Upper lobe of left lung (tissue), 6 donors: Measurements from ENCODE around the gene SERPINB8. TPM values are rescaled to one million over a fixed set of nuclear protein-coding genes. Genes with fewer than 3 reads are reported as not detected.

Experiments used
- ATAC-seq, 2 donors: fragments of 200-7000 bp; cut with Tn5 transposase; one replicate each; pipeline ENCODE4 v1.9.1; 2022; ENCODE audit warnings: mild to moderate bottlenecking in 2 of 2, moderate library complexity in 2 of 2; ENCODE audit not compliant: low FRiP score in 2 of 2
- DNase-seq, 2 donors: peaks; one replicate each; pipeline ENCODE4 v3.0.0-alpha.2; 2019 to 2020
- H3K27ac ChIP-seq, 4 donors: fragments of 200-600 bp; sonication (generic); one replicate each; pipeline ENCODE4 v1.5.1; 2016 to 2019
- H3K27me3 ChIP-seq, 4 donors: fragments of 200-600 bp; sonication (generic); one replicate each; pipeline ENCODE4 v1.5.1; 2017 to 2019
- H3K36me3 ChIP-seq, 4 donors: fragments of 200-600 bp; sonication (generic); one replicate each; pipeline ENCODE4 v1.5.1; 2016 to 2019
- H3K4me1 ChIP-seq, 4 donors: fragments of 200-600 bp; sonication (generic); one replicate each; pipeline ENCODE4 v1.5.1; 2018 to 2019
- H3K4me3 ChIP-seq, 4 donors: fragments of 200-600 bp; sonication (generic); one replicate each; pipeline ENCODE4 v1.5.1; 2017 to 2019; ENCODE audit warnings: mild to moderate bottlenecking in 2 of 4, moderate library complexity in 1 of 4
- H3K9me3 ChIP-seq, 4 donors: fragments of 200-600 bp; sonication (generic); one replicate each; pipeline ENCODE4 v1.5.1; 2018 to 2019
- CTCF ChIP-seq, 6 experiments: fragments of 450-650 bp in 4 of 6; fragments of 200-600 bp in 2 of 6; sonication (generic) in 2 of 6; IDR thresholded peaks; one replicate each; pipeline ENCODE4 v1.5.1; 2016 to 2019; ENCODE audit warnings: antibody characterized with exemption in 6 of 6
- EP300 ChIP-seq, 4 donors: sonication (generic); formaldehyde crosslinking; IDR thresholded peaks; one replicate each; pipeline ENCODE4 v1.5.1; 2017; ENCODE audit warnings: antibody characterized with exemption in 4 of 4, control low read depth in 2 of 4
- POLR2A ChIP-seq, 4 donors: fragments of 450-650 bp; IDR thresholded peaks; one replicate each; pipeline ENCODE4 v1.5.1; 2016 to 2017; ENCODE audit warnings: antibody characterized with exemption in 4 of 4, mild to moderate bottlenecking in 2 of 4
- POLR2AphosphoS5 ChIP-seq, 2 donors: sonication (generic); formaldehyde crosslinking; IDR thresholded peaks; one replicate each; pipeline ENCODE4 v1.5.1; 2017; ENCODE audit warnings: antibody characterized with exemption in 2 of 2
- WGBS, 2 donors: methylation state at CpG; one replicate each; pipeline ENCODE4 v1.1.5; 2017 to 2018; 5-methylcytosine and 5-hydroxymethylcytosine counted together
- total RNA-seq, 6 donors: library from RNA; depleted of rRNA in 4 of 6; stranded (reverse); fragments of >200 nt in 4 of 6; gene quantifications; one replicate each; pipeline versions ENCODE4 v1.1.0 to v1.2.1, GENCODE V29; 2016 to 2021
- donor health status: DM: no; HTN: no; CAD: no; lungs with moderate emphysema.
- donor health status: DM: no; HTN: yes; CAD: no; lungs with severe emphysema.

Gene SERPINB8
- total RNA-seq, 6 donors from 2014 or later: 8.4 to 33.7 (median 22.4) TPM

- TF ChIP-seq POLR2A (IDR thresholded peaks at IDR 0.05) (no peak), EP300 (IDR thresholded peaks at IDR 0.05) (no peak), CTCF (IDR thresholded peaks at IDR 0.05) (no peak), POLR2AphosphoS5 (IDR thresholded peaks at IDR 0.05) (no peak)
- H3K9me3 ChIP-seq: no peaks in the 10 kb centered on the region
- no peak overlapping the region for H3K4me3 ChIP-seq
- no peaks in the 10 kb centered on the region for H3K27me3 ChIP-seq
- peaks cover 9 to 66% (median 43%) of the 10 kb centered on the region in 4 donors for H3K36me3 ChIP-seq
- H3K27ac ChIP-seq: no peak overlapping the region
- ATAC-seq: no peak
- no peaks in the 10 kb centered on the region for H3K4me1 ChIP-seq
- no peak for DNase-seq
- 40 to 78% methylated on average over 2 of the region's 2 CpGs for WGBS, 2 donors
These were observed 17.9 kb downstream of the SERPINB8 start for GRCh38 chr18:63987743-63988142.

DNA sequence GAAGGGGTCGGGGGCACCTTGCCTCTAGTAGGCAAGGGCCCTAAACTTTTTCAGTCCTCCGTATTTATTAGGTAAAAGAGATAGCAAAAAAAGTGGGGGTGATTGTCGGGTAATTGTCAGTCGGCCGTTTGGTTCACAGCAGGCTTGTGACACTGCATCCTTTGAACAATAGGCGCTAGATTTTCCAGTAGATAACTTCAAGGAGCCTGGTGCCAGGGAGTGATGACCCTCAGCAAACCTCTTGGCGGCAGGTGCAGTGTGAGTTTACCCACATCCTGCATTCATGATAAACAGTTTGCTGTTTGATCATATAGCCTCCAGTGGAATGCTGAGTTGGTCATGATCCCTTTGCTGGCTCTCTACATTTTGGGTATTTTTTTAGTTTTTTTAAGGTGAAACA lies 22.9 kb downstream of the SERPINB8 start:
- Histone ChIP-seq H3K27ac (no peak overlapping the region), H3K9me3 (peaks cover 0 to 12% (median 7%) of the 10 kb centered on the region in 4 donors), H3K4me3 (no peak overlapping the region), H3K27me3 (no peaks in the 10 kb centered on the region), H3K4me1 (no peaks in the 10 kb centered on the region), H3K36me3 (peaks cover 0 to 15% (median 4%) of the 10 kb centered on the region in 4 donors)
- WGBS, 2 donors: 80 to 87% methylated on average over 7 of the region's 7 CpGs
- ATAC-seq (no peak), DNase-seq (no peak)
- TF ChIP-seq CTCF (IDR thresholded peaks at IDR 0.05) (no peak), POLR2A (IDR thresholded peaks at IDR 0.05) (no peak), EP300 (IDR thresholded peaks at IDR 0.05) (no peak), POLR2AphosphoS5 (IDR thresholded peaks at IDR 0.05) (no peak)

- no peaks in the 10 kb centered on the region for H3K4me1 ChIP-seq
- TF ChIP-seq CTCF (IDR thresholded peaks at IDR 0.05) (peak; percentile 58 to 89 (median 77)), POLR2AphosphoS5 (IDR thresholded peaks at IDR 0.05) (no peak)
These were observed 25.0 kb downstream of the SERPINB8 start for GRCh38 chr18:63994783-63995399.

GRCh38 chr18:63997041-63997440 lies 27.2 kb downstream of the SERPINB8 start:
- no peak overlapping the region for H3K4me3 ChIP-seq
- no peak for TF ChIP-seq POLR2AphosphoS5 (IDR thresholded peaks at IDR 0.05)
- TF ChIP-seq CTCF (IDR thresholded peaks at IDR 0.05): no peak
- TF ChIP-seq POLR2A (IDR thresholded peaks at IDR 0.05): no peak
- no peak for TF ChIP-seq EP300 (IDR thresholded peaks at IDR 0.05)
- no peaks in the 10 kb centered on the region for H3K36me3 ChIP-seq
- H3K27me3 ChIP-seq: no peaks in the 10 kb centered on the region
- H3K27ac ChIP-seq: no peak overlapping the region
- H3K9me3 ChIP-seq: peaks cover 0 to 12% (median 7%) of the 10 kb centered on the region in 4 donors
- no peak for ATAC-seq
- DNase-seq: no peak
- WGBS, 2 donors: 85 to 86% methylated on average over 4 of the region's 4 CpGs
- no peaks in the 10 kb centered on the region for H3K4me1 ChIP-seq

More at GRCh38 chr18:63994783-63995399, 25.0 kb downstream of the SERPINB8 start:
- DNase-seq: peak in 1 of 2 donors; percentile 52
- H3K36me3 ChIP-seq: no peaks in the 10 kb centered on the region
- ATAC-seq: peak; percentile 81 to 87
- no peaks in the 10 kb centered on the region for H3K27me3 ChIP-seq
- no peak overlapping the region for H3K27ac ChIP-seq
- H3K9me3 ChIP-seq: peaks cover 0 to 12% (median 7%) of the 10 kb centered on the region in 4 donors
- WGBS, 2 donors: 0 to 40% methylated on average over 4 to 6 of the region's 6 CpGs
- H3K4me3 ChIP-seq: no peak overlapping the region

- DNase-seq (no peak), ATAC-seq (no peak)
- no peaks in the 10 kb centered on the region for H3K4me1 ChIP-seq
- peaks cover 0 to 4% (median 0%) of the 10 kb centered on the region in 4 donors for H3K27me3 ChIP-seq
- peaks cover 0 to 12% (median 7%) of the 10 kb centered on the region in 4 donors for H3K9me3 ChIP-seq
- H3K4me3 ChIP-seq: no peak overlapping the region
- WGBS, 2 donors: 95 to 96% methylated on average over 2 of the region's 2 CpGs
- no peaks in the 10 kb centered on the region for H3K36me3 ChIP-seq
- TF ChIP-seq EP300 (IDR thresholded peaks at IDR 0.05) (no peak), POLR2A (IDR thresholded peaks at IDR 0.05) (no peak), POLR2AphosphoS5 (IDR thresholded peaks at IDR 0.05) (no peak), CTCF (IDR thresholded peaks at IDR 0.05) (no peak)
- H3K27ac ChIP-seq: no peak overlapping the region
These were observed 27.7 kb downstream of the SERPINB8 start for GRCh38 chr18:63997606-63998005.
